ENCODE results near the gene BLM.

Gene BLM

GRCh38 chr15:90862964-90863778 is 146.0 kb downstream of the BLM start:
- no peak overlapping the region for H3K4me3 ChIP-seq (ENCODE audit: low read depth, low read length)
- CTCF ChIA-PET: interaction anchor here (0.6 to 1.4 kb wide), 2 partner anchors 23 to 215 kb away, joined by 3 to 6 read pairs; no protein-coding TSS in a partner anchor
- POLR2A ChIA-PET: no interaction called here
- no peak for DNase-seq (ENCODE audit: low read depth, low spot score)
- TF ChIP-seq CTCF (IDR thresholded peaks at IDR 0.05; ENCODE audit: insufficient read depth, low read length, missing control alignments): no peak

DNA sequence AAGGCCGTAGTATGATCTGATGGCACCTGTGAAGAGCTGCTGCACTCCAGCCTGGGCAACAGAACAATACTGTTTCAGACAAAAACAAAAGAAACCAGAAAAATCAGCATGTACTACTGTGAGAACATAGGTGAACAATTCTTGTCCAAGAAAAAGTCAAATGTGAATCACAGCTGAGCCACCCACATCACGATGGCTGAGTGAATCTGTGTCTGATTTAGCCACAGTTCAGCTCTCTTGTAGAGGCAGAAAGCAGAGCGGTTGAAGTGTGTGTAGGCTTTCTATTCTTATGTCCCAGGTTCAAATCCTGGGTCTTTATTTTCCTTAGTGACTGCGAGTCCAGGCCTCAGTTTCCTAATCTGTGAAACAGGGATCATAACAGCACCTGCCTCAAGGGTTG is 146.8 kb downstream of the BLM start:
- DNase-seq (ENCODE audit: low read depth, low spot score): no peak
- POLR2A ChIA-PET: no interaction called here
- CTCF ChIA-PET: interaction anchor here (0.6 to 1.4 kb wide), 2 partner anchors 22 to 216 kb away, joined by 3 to 6 read pairs; no protein-coding TSS in a partner anchor
- no peak for TF ChIP-seq CTCF (IDR thresholded peaks at IDR 0.05; ENCODE audit: insufficient read depth, low read length, missing control alignments)
- no peak overlapping the region for H3K4me3 ChIP-seq (ENCODE audit: low read depth, low read length)

DNA sequence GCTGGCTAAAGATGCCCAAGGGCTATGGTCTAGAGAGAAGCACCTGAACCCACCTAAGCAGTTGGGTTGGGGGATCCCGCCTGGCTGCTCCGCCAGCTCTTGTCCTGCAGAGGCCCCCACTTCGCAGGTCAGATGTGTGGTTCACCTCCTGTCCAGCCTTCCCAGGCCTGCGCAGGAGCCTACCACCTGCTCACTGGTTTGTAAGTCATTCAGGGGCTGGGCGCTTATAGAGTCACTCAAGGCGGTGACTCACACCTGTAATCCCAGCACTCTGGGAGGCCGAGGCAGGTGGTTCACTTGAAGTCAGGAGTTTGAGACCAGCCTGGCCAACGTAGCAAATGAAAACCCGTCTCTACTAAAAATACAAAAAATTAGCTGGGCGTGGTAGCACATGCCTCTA is 147.4 kb downstream of the BLM start:
- POLR2A ChIA-PET: no interaction called here
- CTCF ChIA-PET: interaction anchor here (0.9 to 1.4 kb wide), 2 partner anchors 21 to 69 kb away, joined by 3 to 6 read pairs; no protein-coding TSS in a partner anchor
- no peak for TF ChIP-seq CTCF (IDR thresholded peaks at IDR 0.05; ENCODE audit: insufficient read depth, low read length, missing control alignments)
- no peak for DNase-seq (ENCODE audit: low read depth, low spot score)
- no peak overlapping the region for H3K4me3 ChIP-seq (ENCODE audit: low read depth, low read length)

GRCh38 chr15:90865702-90866101 is 148.6 kb downstream of the BLM start:
- CTCF ChIA-PET: interaction anchor here (0.9 kb wide), 2 partner anchors 20 to 68 kb away, joined by 3 to 6 read pairs; no protein-coding TSS in a partner anchor

More at GRCh38 chr15:90865702-90866101, 148.6 kb downstream of the BLM start:
- DNase-seq (ENCODE audit: low read depth, low spot score): no peak
- TF ChIP-seq CTCF (IDR thresholded peaks at IDR 0.05; ENCODE audit: insufficient read depth, low read length, missing control alignments): no peak
- POLR2A ChIA-PET: no interaction called here
- no peak overlapping the region for H3K4me3 ChIP-seq (ENCODE audit: low read depth, low read length)
